Measurements from ENCODE around the gene SNAPC5. TPM values are rescaled to one million over a fixed set of nuclear protein-coding genes. Genes with fewer than 3 reads are reported as not detected.

Gene SNAPC5
- total RNA-seq, 1 experiment from 2014 or later: 36.4 TPM

DNA sequence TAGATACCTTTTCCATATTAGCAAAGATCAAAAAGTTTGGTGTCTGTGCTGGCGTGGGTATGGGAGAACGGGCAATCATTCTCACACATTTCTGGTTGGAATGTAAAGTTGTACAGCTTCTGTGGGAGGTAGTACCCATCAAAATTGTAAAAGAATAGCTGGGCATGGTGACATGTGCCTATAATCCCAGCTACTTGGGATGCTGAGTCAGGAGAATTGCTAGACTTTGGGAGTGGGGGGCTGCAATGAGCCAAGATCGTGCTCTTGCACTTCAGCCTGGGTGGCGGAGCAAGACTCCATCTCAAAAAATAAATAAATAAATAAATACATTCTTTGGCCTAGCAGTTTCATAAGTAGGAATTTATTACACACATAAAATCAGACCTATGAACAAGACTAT, 45.3 kb upstream of the SNAPC5 start:
- no peaks in the 10 kb centered on the region for H3K27me3 ChIP-seq (ENCODE audit: control insufficient read depth, insufficient read depth, low read length)
- H3K36me3 ChIP-seq (ENCODE audit: control insufficient read depth, insufficient read depth, low read length): 0 out of 2 replicates have a peak, but pooled peaks cover 2% of the 10 kb centered on the region
- ChIA-PET POLR2A (no interaction called here), CTCF (interaction anchor here (0.6 kb wide), 1 partner anchor 29 kb away, joined by 3 read pairs; no protein-coding TSS in a partner anchor)
- ATAC-seq (no peak), DNase-seq (ENCODE audit: low read depth, low spot score) (no peak)
- no peaks in the 10 kb centered on the region for H3K4me1 ChIP-seq (ENCODE audit: control insufficient read depth, insufficient read depth, low read length)
- TF ChIP-seq SIN3A (IDR thresholded peaks at IDR 0.05; ENCODE audit: borderline replicate concordance, insufficient read depth, low read depth, low read length) (no peak), POLR2AphosphoS5 (IDR thresholded peaks at IDR 0.05; ENCODE audit: low read depth, low read length) (no peak), TCF7L2 (IDR thresholded peaks at IDR 0.05; ENCODE audit: low read depth, low read length) (no peak)
- TF ChIP-seq, protein P1, sequence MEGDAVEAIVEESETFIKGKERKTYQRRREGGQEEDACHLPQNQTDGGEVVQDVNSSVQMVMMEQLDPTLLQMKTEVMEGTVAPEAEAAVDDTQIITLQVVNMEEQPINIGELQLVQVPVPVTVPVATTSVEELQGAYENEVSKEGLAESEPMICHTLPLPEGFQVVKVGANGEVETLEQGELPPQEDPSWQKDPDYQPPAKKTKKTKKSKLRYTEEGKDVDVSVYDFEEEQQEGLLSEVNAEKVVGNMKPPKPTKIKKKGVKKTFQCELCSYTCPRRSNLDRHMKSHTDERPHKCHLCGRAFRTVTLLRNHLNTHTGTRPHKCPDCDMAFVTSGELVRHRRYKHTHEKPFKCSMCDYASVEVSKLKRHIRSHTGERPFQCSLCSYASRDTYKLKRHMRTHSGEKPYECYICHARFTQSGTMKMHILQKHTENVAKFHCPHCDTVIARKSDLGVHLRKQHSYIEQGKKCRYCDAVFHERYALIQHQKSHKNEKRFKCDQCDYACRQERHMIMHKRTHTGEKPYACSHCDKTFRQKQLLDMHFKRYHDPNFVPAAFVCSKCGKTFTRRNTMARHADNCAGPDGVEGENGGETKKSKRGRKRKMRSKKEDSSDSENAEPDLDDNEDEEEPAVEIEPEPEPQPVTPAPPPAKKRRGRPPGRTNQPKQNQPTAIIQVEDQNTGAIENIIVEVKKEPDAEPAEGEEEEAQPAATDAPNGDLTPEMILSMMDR (IDR thresholded peaks at IDR 0.05): no peak
- TF ChIP-seq, protein P2, sequence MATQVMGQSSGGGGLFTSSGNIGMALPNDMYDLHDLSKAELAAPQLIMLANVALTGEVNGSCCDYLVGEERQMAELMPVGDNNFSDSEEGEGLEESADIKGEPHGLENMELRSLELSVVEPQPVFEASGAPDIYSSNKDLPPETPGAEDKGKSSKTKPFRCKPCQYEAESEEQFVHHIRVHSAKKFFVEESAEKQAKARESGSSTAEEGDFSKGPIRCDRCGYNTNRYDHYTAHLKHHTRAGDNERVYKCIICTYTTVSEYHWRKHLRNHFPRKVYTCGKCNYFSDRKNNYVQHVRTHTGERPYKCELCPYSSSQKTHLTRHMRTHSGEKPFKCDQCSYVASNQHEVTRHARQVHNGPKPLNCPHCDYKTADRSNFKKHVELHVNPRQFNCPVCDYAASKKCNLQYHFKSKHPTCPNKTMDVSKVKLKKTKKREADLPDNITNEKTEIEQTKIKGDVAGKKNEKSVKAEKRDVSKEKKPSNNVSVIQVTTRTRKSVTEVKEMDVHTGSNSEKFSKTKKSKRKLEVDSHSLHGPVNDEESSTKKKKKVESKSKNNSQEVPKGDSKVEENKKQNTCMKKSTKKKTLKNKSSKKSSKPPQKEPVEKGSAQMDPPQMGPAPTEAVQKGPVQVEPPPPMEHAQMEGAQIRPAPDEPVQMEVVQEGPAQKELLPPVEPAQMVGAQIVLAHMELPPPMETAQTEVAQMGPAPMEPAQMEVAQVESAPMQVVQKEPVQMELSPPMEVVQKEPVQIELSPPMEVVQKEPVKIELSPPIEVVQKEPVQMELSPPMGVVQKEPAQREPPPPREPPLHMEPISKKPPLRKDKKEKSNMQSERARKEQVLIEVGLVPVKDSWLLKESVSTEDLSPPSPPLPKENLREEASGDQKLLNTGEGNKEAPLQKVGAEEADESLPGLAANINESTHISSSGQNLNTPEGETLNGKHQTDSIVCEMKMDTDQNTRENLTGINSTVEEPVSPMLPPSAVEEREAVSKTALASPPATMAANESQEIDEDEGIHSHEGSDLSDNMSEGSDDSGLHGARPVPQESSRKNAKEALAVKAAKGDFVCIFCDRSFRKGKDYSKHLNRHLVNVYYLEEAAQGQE (IDR thresholded peaks at IDR 0.05; ENCODE audit: insufficient read depth in 1 of 2, low read depth in 2 of 2, low read length in 1 of 2): no peak
- no TSS peak for BruUV-seq (replicated peaks)
- in situ Hi-C loops (cut with HindIII; ENCODE audit: low pct_unique_long_range_greater_than_20kb, low sequenced_read_pairs): no loop called here
- no peaks in the 10 kb centered on the region for H3K9me3 ChIP-seq (ENCODE audit: control insufficient read depth, insufficient read depth, low read depth, low read length)
- intact Hi-C loops (cut with micrococcal nuclease; ENCODE audit: unreplicated experiment): no loop called here
- H3K27ac ChIP-seq (ENCODE audit: low read length): no peak overlapping the region
- H3K4me3 ChIP-seq (ENCODE audit: low read depth in 2 of 2, low read length in 2 of 2): no peak overlapping the region

DNA sequence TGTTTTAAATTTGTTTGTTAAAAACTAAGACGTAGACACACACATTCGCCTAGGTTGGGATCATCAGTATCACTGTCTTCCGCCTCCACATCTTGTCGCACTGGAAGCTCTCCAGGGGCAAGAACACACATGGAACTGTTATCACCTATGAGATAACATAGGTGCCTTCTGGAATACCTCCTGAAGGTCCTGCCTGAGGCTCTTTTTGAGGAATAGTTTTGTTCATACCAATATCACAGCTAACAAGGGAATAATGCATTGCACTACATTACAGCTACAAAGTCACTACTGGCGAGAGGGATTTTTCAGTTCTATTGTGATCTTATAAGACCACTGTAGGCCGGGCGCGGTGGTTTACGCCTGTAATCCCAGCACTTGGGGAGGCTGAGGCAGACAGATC, 37.5 kb upstream of the SNAPC5 start:
- no TSS peak for BruUV-seq (replicated peaks)
- POLR2A ChIA-PET: interaction anchor here (0.6 kb wide), 2 partner anchors 9 to 21 kb away, joined by 3 to 5 read pairs; no protein-coding TSS in a partner anchor
- no peak overlapping the region for H3K27ac ChIP-seq (ENCODE audit: low read length)
- intact Hi-C loops (cut with micrococcal nuclease; ENCODE audit: unreplicated experiment) (no loop called here), in situ Hi-C loops (cut with HindIII; ENCODE audit: low pct_unique_long_range_greater_than_20kb, low sequenced_read_pairs) (no loop called here)
- H3K4me1 ChIP-seq (ENCODE audit: control insufficient read depth, insufficient read depth, low read length): no peaks in the 10 kb centered on the region
- no peak overlapping the region for H3K4me3 ChIP-seq (ENCODE audit: low read depth in 2 of 2, low read length in 2 of 2)
- peaks cover 15% of the 10 kb centered on the region; the same call in 1 of the 2 replicates for H3K36me3 ChIP-seq (ENCODE audit: control insufficient read depth, insufficient read depth, low read length)
- no peaks in the 10 kb centered on the region for H3K27me3 ChIP-seq (ENCODE audit: control insufficient read depth, insufficient read depth, low read length)
- ATAC-seq (no peak), DNase-seq (ENCODE audit: low read depth, low spot score) (no peak)
- CTCF ChIA-PET: no interaction called here
- H3K9me3 ChIP-seq (ENCODE audit: control insufficient read depth, insufficient read depth, low read depth, low read length): no peaks in the 10 kb centered on the region
- TF ChIP-seq, protein P2 (IDR thresholded peaks at IDR 0.05; ENCODE audit: insufficient read depth in 1 of 2, low read depth in 2 of 2, low read length in 1 of 2): no peak
- TF ChIP-seq, protein P1 (IDR thresholded peaks at IDR 0.05): no peak
- TF ChIP-seq POLR2AphosphoS5 (IDR thresholded peaks at IDR 0.05; ENCODE audit: low read depth, low read length) (no peak), TCF7L2 (IDR thresholded peaks at IDR 0.05; ENCODE audit: low read depth, low read length) (no peak), SIN3A (IDR thresholded peaks at IDR 0.05; ENCODE audit: borderline replicate concordance, insufficient read depth, low read depth, low read length) (no peak)
